GM12874 (cell line): Measurements from ENCODE around the gene COQ10B.

Experiments used
- TF ChIP-seq, protein P1 (sequence below): IDR thresholded peaks from 2 replicates; pipeline ENCODE4 v1.5.1; 2011; ENCODE audit warnings: low read depth, mild to moderate bottlenecking, control low read depth, low read length, moderate library complexity; ENCODE audit not compliant: insufficient read depth

The COQ10B gene

DNA sequence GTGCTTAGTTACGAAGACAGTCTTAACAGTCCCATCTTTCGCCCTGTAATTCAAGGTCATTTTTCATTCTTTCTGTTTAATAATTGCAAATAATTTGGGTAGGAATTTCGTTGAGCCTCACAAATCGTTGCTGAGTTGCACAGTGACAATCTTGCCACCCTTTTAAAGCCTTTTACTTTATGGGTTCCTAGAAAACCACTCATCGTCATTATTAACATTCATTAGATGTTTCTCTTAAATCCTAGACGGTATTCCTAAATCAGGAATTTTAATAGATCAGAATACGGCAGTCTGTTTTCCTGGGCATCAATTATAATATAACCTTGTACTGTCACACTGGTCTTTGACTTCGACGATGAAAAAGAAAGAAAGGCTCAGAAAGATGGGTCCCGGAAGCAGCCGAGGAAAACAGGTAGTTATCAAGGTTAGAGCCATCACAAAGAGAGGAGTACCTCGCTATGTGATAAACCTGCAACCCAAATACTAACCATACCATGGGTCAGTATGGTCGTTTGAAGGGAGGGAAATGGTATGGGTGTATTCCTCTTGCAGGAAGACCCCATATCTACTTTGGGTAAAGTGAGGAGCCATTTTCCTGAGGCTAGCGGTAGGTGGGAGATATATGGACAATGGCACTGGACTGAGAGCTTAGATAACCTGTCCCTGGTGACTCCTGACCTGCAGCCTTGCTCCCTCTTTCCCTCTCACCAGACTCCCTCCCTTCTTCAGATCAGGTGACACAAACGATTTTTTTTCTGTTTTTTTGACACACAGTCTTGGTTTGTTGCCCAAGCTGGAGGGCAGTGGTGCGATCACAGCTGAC is 17.5 kb upstream of the COQ10B start:
- TF ChIP-seq, protein P1, sequence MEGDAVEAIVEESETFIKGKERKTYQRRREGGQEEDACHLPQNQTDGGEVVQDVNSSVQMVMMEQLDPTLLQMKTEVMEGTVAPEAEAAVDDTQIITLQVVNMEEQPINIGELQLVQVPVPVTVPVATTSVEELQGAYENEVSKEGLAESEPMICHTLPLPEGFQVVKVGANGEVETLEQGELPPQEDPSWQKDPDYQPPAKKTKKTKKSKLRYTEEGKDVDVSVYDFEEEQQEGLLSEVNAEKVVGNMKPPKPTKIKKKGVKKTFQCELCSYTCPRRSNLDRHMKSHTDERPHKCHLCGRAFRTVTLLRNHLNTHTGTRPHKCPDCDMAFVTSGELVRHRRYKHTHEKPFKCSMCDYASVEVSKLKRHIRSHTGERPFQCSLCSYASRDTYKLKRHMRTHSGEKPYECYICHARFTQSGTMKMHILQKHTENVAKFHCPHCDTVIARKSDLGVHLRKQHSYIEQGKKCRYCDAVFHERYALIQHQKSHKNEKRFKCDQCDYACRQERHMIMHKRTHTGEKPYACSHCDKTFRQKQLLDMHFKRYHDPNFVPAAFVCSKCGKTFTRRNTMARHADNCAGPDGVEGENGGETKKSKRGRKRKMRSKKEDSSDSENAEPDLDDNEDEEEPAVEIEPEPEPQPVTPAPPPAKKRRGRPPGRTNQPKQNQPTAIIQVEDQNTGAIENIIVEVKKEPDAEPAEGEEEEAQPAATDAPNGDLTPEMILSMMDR, result no peak

DNA sequence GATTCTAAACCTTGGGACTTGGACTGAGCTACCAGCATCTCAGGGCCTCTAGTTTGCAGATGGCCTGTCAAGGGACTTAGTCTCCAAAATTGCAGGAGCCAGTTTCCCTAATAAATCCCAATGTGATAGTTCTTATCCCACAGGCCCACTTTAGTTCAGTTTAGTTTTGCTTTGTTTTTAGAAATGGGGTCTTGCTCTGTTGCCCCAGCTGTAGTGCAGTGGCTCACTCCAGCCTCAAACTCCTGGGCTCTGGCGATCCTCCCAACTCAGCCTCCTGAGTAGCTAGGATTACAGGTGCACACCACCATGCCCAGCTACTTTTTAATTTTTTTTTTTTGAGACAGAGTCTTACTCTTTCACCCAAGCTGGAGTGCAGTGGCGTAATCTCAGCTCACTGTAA is 16.0 kb upstream of the COQ10B start:
- TF ChIP-seq, protein P1, result no peak

DNA sequence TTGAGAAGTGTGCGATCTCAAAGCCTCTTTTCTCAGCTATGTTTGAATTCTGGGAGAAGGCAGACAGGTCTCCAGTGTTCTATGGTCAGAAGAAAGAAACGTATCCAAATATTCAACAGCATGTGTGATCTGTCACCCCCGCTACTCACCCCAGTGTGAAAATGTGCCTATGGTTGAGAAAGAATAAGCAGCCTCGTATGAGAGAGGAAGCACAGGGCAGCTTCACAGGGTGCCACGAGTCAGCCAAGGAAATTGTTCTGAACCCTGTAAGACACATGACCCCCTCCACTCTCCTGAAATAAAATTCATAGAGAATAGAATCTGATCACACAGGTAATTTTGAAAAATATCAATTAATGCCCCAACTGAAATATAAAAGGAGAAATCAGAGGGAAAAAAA is 10.5 kb upstream of the COQ10B start:
- TF ChIP-seq, protein P1, result no peak

DNA sequence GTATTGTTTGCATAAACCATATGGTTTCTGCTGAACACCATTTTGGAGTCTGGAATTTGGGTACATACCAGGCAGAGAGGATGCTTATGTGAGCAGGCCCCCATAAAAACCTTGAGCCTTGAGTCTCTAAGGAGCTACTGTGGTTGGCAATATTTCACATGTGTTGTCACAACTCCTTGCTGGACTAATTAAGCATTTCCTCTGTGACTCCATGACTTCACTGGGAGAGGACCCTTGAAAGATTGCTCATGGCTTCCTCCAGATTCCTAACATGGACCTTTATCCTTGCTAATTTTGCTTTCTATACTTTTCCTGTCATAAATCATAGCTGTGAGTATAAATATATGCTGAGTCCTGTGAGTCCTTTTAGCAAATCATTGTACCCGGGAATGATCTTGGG is 7.6 kb upstream of the COQ10B start:
- TF ChIP-seq, protein P1, result no peak

DNA sequence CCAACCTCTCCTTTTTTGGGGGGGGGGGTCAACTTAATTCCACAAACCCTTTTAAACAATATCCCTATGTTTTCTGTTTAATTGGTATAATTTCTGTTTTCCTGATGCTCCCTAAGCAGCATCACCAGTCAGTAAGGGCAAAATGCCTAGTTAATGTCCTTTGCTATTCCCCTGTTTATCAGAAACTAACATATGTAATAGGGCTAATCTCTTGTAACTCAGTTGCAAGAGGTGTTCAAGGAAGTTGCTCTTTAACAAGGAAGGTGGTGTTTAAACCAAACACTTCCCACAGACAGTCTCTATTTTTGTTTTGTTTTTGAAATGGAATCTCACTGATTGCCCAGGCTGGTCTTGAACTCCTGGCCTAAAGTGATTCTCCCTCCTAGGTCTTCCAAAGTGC is 6.5 kb upstream of the COQ10B start:
- TF ChIP-seq, protein P1, result no peak

DNA sequence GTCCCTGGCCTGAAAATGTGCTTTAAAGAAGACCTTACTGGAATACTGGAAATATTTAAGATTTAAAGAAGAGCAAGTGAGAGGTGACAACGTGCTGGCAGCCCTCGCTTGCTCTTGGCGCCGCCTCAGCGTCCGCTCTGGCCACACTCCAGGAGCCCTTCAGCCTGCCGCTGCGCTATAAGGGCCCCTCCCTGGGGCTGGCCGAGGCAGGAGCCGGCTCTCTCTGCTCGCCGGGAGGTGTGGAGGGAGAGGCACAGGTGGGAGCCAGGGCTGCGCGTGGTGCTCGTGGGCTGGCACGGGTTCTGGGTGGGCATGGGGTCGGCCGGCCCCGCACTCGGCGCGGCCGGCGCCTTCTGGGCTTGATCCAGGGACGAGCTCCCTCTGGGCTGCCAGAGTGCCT is 2.9 kb upstream of the COQ10B start:
- TF ChIP-seq, protein P1, result no peak

DNA sequence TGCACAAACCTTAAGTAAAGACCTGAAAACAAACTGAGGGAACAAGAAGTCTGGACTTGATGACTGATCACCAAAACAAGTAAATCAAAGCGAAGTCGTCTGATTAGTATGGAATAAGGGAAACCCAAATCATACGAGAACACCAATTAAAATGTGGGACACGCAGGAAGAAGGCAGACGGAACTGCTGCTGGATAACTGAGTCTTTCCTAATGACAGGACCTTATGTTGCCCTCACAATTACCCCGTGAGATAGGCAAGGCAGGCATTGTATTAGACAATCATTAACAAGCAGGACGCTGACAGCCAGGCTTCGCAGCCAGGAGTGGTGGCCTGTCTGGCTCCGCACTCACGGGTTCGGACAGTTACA is 614 bp upstream of the COQ10B start:
- TF ChIP-seq, protein P1, result no peak
